HPDE6-E6E7 (cell line): Measurements from ENCODE around the gene FAM184B.

Source experiments
- DNase-seq: peaks from one replicate; pipeline ENCODE4 v3.0.0; 2011; ENCODE audit warnings: missing footprints; ENCODE audit errors: extremely low spot score

The FAM184B gene

GRCh38 chr4:17636696-17637622 is 144.5 kb downstream of the FAM184B start:
- DNase-seq = peak; percentile 67

DNA sequence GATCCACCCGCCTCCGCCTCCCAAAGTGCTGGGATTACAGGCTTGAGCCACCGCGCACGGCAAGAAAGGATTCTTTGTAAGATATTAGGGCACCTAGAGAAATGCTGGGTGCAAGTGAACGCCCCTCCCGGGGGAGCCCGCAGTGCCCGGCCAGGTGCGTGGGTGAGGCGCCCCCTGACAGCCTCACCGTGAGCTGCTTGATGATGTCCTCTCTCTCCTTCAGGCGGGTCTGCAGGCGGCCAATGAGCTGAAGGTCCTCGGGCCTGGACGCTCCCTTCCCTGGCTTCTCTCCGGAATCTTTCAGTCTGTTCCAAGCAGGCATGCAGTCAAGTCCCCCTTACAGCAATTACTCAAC is 145.1 kb downstream of the FAM184B start:
- no peak for DNase-seq

GRCh38 chr4:17635056-17635455 is 146.4 kb downstream of the FAM184B start:
- DNase-seq = no peak

DNA sequence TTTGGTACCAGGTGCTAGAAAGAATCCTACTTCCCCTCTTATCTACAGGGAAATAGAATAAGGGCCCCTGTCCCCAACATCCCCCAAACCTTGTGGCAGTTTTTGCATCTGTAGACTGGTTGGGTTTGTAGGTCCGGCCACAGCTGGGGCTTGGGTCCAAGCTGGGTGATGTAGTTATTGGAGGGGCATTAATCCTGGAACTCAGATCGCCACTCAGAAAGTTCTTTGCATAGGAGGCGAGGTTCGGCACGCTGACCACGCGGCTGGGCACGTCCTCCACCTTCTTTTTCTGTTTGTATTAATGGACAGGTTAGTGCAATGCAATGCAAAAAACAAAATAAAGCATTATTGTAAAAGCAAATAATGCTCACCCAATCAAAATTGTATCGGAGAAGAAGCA is 147.8 kb downstream of the FAM184B start:
- DNase-seq = no peak

- no peak for DNase-seq
Observed at GRCh38 chr4:17630228-17630627, 151.2 kb downstream of the FAM184B start.

DNA sequence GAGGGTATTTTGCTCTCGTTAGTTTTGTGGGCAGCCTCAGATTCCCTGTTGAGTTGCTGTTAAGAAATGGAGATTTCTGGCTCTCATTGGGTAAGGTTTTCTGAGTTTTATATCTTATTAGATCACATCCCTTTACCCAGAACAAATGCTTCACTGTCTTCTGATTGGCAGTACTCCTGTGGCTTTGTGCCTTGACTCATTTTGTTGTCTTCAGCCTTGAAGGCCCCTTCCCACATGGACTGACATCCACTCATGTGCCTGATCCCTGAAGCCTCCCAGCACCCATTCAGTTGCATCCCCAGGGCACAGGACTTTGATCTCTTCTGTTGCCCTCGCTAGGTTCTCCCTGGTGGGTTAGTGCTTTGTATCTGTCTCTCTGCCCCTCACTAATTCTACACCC is 156.6 kb downstream of the FAM184B start:
- DNase-seq = no peak

GRCh38 chr4:17623451-17624001 is 157.9 kb downstream of the FAM184B start:
- no peak for DNase-seq

- DNase-seq = no peak
Observed at GRCh38 chr4:17619416-17620105, 161.9 kb downstream of the FAM184B start.

- DNase-seq = no peak
Observed at GRCh38 chr4:17618926-17619325, 162.5 kb downstream of the FAM184B start.

DNA sequence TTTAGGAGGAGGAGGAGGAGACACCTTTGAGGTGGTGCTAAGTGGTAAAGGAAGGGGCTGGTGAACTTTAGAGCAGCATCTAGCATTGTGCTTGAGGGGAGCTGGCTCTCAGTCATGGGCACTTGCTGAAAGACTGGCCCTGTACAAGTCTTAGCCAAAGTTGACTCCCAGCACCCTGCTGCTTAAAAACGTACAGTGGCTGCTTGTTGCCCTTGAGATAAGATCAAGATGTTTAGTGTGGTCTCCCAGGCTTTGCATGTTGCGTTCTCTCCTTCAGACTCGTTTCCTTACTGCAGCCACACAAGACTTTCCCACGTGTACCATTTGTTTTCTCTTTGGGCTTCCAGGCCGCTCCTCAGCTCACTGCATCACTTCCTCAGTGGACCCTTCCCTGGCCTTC is 165.1 kb downstream of the FAM184B start:
- no peak for DNase-seq

DNA sequence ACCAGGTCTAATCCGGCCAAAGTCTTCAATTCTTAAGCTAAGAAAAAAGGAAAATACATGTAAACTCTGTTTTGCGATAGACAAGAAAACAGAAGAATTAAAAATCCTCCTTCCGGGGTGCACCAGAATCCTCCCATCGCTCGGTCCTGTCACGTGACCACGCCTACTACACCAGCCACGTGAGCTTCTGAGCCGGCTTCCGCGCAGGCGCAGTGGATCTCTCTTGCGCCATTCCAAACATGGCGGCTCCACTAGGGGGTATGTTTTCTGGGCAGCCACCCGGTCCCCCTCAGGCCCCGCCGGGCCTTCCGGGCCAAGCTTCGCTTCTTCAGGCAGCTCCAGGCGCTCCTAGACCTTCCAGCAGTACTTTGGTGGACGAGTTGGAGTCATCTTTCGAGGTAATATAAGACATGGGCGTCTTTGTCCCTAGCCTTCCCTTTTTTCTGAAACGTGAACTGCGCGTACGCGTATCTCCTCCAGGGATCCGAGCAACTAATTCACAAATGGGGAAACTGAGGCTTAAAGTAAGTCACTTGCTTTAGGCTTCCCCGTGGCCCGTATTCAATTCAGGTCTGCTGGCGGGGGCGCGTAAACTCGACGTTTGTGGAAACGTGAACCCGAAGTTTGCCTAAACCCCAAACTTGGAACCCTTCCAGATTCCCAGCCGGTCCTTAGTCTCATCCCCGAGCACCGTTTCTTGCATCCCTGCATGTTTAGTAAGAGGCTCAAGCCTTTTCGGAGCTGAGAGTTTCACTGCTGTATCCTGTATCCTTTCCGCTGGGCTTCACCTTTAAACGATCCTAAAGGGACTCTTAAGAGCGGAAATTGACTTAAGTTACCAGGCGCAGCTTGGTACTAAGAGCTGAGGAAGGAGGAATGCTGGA is 166.8 kb downstream of the FAM184B start, which contains the start of gene MED28:
TSS of gene MED28 (plus strand) at position 226 of the 884 bp plus-strand sequence. CDS start at position 240, 14 bp downstream.
- peak; percentile 97 for DNase-seq

DNA sequence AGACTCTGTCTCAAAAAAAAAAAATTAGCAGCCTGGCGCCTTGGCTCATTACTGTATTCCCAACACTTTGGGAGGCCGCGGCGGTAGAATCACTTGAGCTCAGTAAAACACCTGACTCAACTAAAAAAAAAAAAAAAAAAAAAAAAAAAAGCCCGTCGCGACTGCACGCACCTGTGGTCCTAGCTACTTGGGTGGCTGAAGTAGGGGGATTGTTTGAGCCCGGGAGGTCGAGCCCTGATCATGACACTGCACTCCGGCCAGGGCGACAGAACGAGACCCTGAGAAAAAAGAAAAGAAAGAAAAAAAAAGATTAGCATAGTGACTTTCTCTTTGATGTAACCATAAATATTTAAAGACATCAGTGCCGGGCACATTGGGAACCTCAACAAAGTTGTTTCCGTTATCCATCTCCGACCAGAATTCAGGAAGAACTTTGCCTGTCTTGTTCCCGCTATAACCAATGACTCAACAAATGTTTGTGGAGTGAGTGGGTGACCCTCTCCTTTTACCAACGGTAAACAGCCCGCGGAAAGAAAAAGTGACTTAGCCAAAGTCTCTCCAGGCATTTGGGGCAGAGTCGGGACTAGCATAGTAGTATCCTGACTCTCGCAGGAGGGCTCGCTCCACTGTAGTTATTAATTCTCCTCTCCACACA is 167.5 kb downstream of the FAM184B start:
- no peak for DNase-seq

DNA sequence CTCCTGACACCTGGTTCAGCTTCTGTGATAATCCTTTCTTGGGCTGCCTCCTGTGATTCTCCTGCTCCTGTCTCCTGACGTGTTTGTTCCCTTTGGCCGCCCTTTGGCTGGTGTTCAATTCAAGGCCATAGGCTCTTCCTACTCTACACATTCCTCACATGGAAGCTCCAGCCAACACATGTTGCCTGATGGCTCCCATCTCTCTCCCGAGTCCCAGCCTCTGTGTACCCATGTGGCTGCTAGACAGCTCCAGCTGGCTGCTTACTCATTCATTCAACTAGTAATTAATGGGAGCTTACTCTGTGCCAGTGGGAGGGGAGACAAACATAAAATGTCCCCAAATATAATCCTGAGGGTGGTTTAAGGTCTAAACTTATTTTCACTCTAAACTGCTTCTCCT is 176.2 kb downstream of the FAM184B start:
- DNase-seq = no peak

DNA sequence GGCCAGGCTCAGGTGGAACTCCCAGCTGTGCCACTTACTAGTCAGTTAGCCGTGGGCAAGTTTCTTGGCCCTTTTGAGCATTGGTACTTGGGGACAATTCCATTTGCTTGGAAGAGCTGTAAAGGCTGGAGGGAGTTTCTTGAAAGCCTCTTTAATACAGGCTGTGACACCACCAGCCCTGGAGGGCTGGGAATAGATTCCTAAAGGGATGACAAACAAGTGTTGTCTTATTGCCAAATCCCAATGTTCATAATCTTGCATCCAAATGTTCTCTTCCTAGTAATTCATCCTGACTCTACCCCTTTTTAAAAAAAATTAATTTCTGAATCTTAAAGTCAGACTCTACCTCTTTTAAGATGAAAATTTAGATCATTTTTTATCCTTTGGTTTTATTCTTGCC is 181.6 kb downstream of the FAM184B start:
- DNase-seq = no peak

- no peak for DNase-seq
Observed at GRCh38 chr4:17597517-17597916, 183.9 kb downstream of the FAM184B start.

- no peak for DNase-seq
Observed at GRCh38 chr4:17595471-17596005, 185.9 kb downstream of the FAM184B start.

GRCh38 chr4:17589355-17589754 is 192.1 kb downstream of the FAM184B start:
- DNase-seq = no peak

DNA sequence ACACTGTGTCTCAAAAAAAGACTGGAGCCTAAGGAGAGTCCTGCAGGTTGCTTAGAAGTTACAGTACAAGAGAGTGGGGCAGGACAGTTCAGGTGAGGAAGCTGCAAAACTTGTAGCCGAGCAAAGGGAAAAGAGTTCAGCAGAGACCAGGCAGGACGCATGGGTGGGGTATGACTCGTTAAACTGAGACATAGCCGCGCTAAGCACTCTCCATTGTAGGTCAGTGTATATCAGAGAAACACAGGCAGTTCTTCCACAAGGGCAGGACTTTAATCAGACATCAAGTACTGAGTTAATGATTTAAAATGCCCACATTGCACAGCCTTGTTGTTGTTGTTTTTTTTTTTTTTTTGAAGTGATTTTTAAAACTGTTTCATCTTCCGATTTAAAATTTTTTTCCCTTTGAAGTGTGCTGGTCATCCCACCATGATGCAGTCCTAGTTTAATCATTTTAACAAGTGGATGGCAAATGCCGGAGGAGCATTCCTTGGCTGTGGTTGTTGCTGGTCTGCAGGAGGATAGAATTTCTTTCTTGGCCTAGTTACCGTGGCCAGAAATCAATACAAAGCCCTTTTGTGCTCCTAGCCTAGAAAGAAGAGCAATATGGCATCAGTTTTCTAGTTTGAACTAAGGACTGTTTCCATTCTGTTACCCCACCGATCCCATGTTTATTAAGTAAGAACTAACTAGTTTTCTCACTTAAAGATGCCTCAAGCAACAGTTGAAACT is 194.2 kb downstream of the FAM184B start:
- DNase-seq = no peak

- DNase-seq = no peak
Observed at GRCh38 chr4:17584521-17585213, 196.8 kb downstream of the FAM184B start.

DNA sequence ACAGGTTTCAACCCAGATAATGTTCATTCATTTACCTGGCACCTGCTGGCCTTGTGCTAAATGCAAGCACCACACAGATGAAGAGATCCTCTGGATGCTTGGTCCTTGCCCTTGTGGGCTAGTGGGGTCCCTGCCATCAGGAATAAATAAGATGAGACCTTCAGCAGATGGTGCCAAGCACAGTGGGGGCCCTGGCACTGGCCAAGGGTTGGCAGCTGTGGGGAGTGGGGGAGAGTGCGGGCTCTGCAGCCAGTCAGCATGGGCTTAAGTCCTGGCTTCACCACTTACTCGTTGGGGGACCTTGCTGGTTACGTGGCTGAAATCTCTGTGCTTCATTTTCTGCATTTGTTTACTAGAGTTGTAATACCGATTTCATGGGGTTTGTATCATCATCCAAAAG is 197.5 kb downstream of the FAM184B start:
- no peak for DNase-seq
